Upper lobe of left lung (tissue), 6 donors: Measurements from ENCODE around the gene SH2B3. TPM values are rescaled to one million over a fixed set of nuclear protein-coding genes. Genes with fewer than 3 reads are reported as not detected.
A peak's percentile ranks its signal among the peaks of the same experiment; 100 is the strongest.
"Not testable (repeated sequence)": the region's sequence is repeated elsewhere in the genome, so short reads cannot be mapped to it uniquely, and the experiment has no call there.

Experiments used
- ATAC-seq, 2 donors: fragments of 200-7000 bp; cut with Tn5 transposase; one replicate each; pipeline ENCODE4 v1.9.1; 2022; ENCODE audit warnings: mild to moderate bottlenecking in 2 of 2, moderate library complexity in 2 of 2; ENCODE audit not compliant: low FRiP score in 2 of 2
- DNase-seq, 2 donors: peaks; one replicate each; pipeline ENCODE4 v3.0.0-alpha.2; 2019 to 2020
- H3K27ac ChIP-seq, 4 donors: fragments of 200-600 bp; sonication (generic); one replicate each; pipeline ENCODE4 v1.5.1; 2016 to 2019
- H3K27me3 ChIP-seq, 4 donors: fragments of 200-600 bp; sonication (generic); one replicate each; pipeline ENCODE4 v1.5.1; 2017 to 2019
- H3K36me3 ChIP-seq, 4 donors: fragments of 200-600 bp; sonication (generic); one replicate each; pipeline ENCODE4 v1.5.1; 2016 to 2019
- H3K4me1 ChIP-seq, 4 donors: fragments of 200-600 bp; sonication (generic); one replicate each; pipeline ENCODE4 v1.5.1; 2018 to 2019
- H3K4me3 ChIP-seq, 4 donors: fragments of 200-600 bp; sonication (generic); one replicate each; pipeline ENCODE4 v1.5.1; 2017 to 2019; ENCODE audit warnings: mild to moderate bottlenecking in 2 of 4, moderate library complexity in 1 of 4
- H3K9me3 ChIP-seq, 4 donors: fragments of 200-600 bp; sonication (generic); one replicate each; pipeline ENCODE4 v1.5.1; 2018 to 2019
- EP300 ChIP-seq, 4 donors: sonication (generic); formaldehyde crosslinking; IDR thresholded peaks; one replicate each; pipeline ENCODE4 v1.5.1; 2017; ENCODE audit warnings: antibody characterized with exemption in 4 of 4, control low read depth in 2 of 4
- POLR2A ChIP-seq, 4 donors: fragments of 450-650 bp; IDR thresholded peaks; one replicate each; pipeline ENCODE4 v1.5.1; 2016 to 2017; ENCODE audit warnings: antibody characterized with exemption in 4 of 4, mild to moderate bottlenecking in 2 of 4
- POLR2AphosphoS5 ChIP-seq, 2 donors: sonication (generic); formaldehyde crosslinking; IDR thresholded peaks; one replicate each; pipeline ENCODE4 v1.5.1; 2017; ENCODE audit warnings: antibody characterized with exemption in 2 of 2
- WGBS, 2 donors: methylation state at CpG; one replicate each; pipeline ENCODE4 v1.1.5; 2017 to 2018; 5-methylcytosine and 5-hydroxymethylcytosine counted together
- total RNA-seq, 6 donors: library from RNA; depleted of rRNA in 4 of 6; stranded (reverse); fragments of >200 nt in 4 of 6; gene quantifications; one replicate each; pipeline versions ENCODE4 v1.1.0 to v1.2.1, GENCODE V29; 2016 to 2021
- TF ChIP-seq, protein P1 (sequence below), 6 experiments: fragments of 450-650 bp in 4 of 6; fragments of 200-600 bp in 2 of 6; sonication (generic) in 2 of 6; IDR thresholded peaks; one replicate each; pipeline ENCODE4 v1.5.1; 2016 to 2019; ENCODE audit warnings: antibody characterized with exemption in 6 of 6
- donor health status: DM: no; HTN: no; CAD: no; lungs with moderate emphysema.
- donor health status: DM: no; HTN: yes; CAD: no; lungs with severe emphysema.

SH2B3 gene
- total RNA-seq, 6 donors from 2014 or later, result 24.8 to 128 (median 52.5) TPM

DNA sequence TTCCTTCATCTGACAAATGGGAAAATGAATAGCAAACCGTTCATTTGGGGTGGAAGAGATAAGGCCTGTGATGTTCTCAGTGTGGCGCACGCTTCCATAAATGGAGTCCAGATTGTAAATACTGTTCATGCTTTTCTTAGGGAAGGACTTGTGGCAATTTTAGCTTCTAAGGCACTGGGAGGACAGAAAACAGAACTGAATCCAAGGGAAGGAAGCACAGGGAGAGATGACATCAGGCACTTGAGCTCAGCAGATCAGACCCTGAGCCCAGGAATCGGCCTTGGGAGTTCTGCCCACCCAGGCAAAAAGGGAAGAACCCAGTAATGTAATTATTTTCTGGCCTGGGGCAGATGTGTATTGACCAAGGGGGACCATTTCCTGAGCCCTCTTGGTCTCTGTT is 7.2 kb upstream of the SH2B3 start:
- TF ChIP-seq POLR2A (IDR thresholded peaks at IDR 0.05), result no peak
- TF ChIP-seq, protein P1, sequence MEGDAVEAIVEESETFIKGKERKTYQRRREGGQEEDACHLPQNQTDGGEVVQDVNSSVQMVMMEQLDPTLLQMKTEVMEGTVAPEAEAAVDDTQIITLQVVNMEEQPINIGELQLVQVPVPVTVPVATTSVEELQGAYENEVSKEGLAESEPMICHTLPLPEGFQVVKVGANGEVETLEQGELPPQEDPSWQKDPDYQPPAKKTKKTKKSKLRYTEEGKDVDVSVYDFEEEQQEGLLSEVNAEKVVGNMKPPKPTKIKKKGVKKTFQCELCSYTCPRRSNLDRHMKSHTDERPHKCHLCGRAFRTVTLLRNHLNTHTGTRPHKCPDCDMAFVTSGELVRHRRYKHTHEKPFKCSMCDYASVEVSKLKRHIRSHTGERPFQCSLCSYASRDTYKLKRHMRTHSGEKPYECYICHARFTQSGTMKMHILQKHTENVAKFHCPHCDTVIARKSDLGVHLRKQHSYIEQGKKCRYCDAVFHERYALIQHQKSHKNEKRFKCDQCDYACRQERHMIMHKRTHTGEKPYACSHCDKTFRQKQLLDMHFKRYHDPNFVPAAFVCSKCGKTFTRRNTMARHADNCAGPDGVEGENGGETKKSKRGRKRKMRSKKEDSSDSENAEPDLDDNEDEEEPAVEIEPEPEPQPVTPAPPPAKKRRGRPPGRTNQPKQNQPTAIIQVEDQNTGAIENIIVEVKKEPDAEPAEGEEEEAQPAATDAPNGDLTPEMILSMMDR (IDR thresholded peaks at IDR 0.05), result no peak
- no peaks in the 10 kb centered on the region for H3K36me3 ChIP-seq
- 76% methylated on average over 4 of the region's 4 CpGs for WGBS, 2 donors
- ATAC-seq (peak in 1 of 2 donors; percentile 60), DNase-seq (peak in 1 of 2 donors; percentile 45)
- H3K9me3 ChIP-seq, result no peaks in the 10 kb centered on the region
- H3K4me1 ChIP-seq, result peaks cover 13 to 42% (median 29%) of the 10 kb centered on the region in 4 donors
- H3K27ac ChIP-seq, result peak overlapping the region in 3 of 4 donors; percentile 24 to 74 (median 67)
- no peaks in the 10 kb centered on the region for H3K27me3 ChIP-seq
- no peak overlapping the region for H3K4me3 ChIP-seq

DNA sequence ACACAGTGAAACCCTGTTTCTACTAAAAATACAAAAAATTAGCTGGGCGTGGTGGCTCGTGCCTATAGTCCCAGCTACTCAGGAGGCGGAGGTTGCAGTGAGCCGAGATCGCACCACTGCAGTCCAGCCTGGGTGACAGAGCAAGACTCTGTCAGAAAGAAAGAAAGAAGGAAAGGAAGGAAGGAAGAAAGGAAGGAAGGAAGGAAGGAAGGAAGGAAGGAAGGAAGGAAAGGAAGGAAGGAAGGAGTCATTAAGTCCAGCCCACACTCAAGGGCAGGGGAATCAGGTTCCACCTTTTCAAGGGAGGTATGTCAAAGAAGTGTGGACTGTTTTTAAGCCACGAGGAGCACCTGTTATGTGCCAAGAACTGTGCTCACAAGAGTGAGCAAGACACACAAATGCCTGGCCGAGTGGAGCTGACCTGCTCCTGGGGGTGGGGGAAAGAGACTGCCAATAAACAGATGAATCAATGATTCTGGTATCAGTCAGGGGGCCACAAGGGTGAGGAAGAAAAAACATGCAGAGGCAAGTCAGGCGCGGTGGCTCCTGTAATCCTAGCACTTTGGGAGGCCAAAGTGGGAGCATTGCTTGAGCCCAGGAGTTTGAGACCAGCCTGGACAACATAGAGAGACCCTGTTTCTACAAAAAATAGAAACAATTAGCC is 5.8 kb upstream of the SH2B3 start:
- not testable (repeated sequence) for H3K27me3 ChIP-seq, H3K9me3 ChIP-seq, DNase-seq, H3K4me3 ChIP-seq, ATAC-seq, H3K36me3 ChIP-seq
- 83 to 85% methylated on average over 9 of the region's 9 CpGs for WGBS, 2 donors
- H3K27ac ChIP-seq, result peak overlapping the region in 2 of 4 donors; percentile 16 to 67
- peaks cover 26 to 48% (median 38%) of the 10 kb centered on the region in 4 donors for H3K4me1 ChIP-seq

DNA sequence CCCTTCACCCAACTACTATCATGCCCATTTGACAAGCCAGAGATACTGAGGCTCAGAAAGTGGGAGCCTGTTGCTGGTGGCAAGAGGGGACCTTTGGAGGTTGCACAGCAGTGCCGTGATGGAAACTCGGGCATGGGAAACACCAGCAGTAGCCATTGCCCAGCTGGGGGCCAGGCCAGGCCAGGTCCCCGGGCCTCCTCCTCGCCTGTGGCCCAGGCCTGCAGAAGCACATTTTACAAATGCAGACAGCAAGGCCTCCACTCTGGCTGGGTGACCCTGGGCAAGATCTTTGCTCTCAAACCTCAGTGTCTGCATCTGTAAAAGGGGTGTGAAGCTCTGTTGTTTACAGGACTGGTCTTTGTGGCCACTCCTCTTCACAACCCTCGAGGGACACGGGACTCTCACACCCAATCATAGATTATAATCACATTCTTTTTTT is 4.5 kb upstream of the SH2B3 start:
- 82 to 85% methylated on average over 6 of the region's 6 CpGs for WGBS, 2 donors
- H3K27me3 ChIP-seq, result no peaks in the 10 kb centered on the region
- ATAC-seq (no peak), DNase-seq (no peak)
- TF ChIP-seq EP300 (IDR thresholded peaks at IDR 0.05), result no peak
- TF ChIP-seq POLR2AphosphoS5 (IDR thresholded peaks at IDR 0.05), result no peak
- TF ChIP-seq, protein P1 (IDR thresholded peaks at IDR 0.05), result no peak
- no peak for TF ChIP-seq POLR2A (IDR thresholded peaks at IDR 0.05)
- no peaks in the 10 kb centered on the region for H3K36me3 ChIP-seq
- no peak overlapping the region for H3K27ac ChIP-seq
- peaks cover 28 to 52% (median 41%) of the 10 kb centered on the region in 4 donors for H3K4me1 ChIP-seq
- H3K4me3 ChIP-seq, result no peak overlapping the region
- no peaks in the 10 kb centered on the region for H3K9me3 ChIP-seq

DNA sequence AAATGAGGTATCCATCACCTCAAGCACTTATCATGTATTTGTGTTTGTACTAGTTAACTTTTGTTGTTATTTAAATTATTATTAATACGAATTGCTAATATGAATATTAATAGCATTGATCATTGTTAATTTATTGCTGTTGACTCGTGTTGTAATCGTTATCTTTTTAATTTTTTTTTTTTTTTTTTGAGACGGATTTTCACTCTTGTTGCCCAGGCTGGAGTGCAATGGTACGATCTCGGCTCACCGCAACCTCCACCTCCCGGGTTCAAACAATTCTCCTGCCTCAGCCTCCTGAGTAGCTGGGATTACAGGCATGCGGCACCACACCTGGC is 3.3 kb upstream of the SH2B3 start:
- not testable (repeated sequence) for DNase-seq, H3K9me3 ChIP-seq, ATAC-seq, H3K27me3 ChIP-seq, H3K36me3 ChIP-seq
- Histone ChIP-seq H3K4me1 (peaks cover 29 to 50% (median 43%) of the 10 kb centered on the region in 4 donors), H3K27ac (peak overlapping the region; percentile 91 to 96 (median 93)), H3K4me3 (peak overlapping the region in 1 of 4 donors; percentile 28)
- WGBS, 2 donors, result 76 to 81% methylated on average over 9 of the region's 9 CpGs

DNA sequence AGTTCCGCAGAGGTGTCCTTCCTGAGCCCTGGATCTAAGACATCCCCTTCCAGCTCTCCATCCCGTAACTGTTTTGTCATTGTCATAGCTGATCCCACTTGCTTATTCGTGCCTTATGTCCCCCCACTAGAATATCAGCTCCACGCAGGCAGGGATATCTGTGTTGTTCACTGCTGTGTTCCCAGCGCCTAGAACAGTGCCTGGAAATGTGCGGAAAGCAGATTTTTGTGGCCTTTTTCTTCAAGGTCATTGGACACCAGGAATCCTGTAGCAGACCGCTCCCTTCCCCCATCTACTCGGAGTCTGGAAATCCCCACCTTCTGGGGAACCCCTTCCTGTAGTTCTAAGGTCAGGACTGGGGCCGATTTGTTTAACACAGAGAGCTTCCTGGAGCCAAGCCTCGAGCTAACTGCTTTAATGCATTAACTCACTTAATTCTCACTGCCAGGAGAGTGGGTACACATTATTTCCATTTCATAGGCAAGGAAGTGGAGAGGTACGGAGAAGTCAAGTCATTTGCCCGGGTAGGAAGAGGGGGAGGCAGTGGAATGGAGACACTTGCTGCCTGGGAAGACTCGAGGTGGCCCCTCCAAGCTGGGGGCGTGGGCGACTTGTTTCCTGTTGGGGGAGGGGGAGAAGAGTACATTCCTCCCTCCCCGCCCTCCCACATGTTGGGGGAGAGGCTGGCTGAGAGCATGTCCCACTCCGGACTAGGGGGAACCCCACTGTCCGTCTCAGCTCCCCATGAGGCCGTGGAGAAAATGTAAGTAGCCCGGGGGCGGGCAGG is 1.2 kb upstream of the SH2B3 start:
- no peaks in the 10 kb centered on the region for H3K9me3 ChIP-seq
- H3K4me3 ChIP-seq, result peak overlapping the region; percentile 8 to 97 (median 87)
- DNase-seq (peak in 1 of 2 donors; percentile 48), ATAC-seq (no peak)
- TF ChIP-seq POLR2AphosphoS5 (IDR thresholded peaks at IDR 0.05) (no peak), POLR2A (IDR thresholded peaks at IDR 0.05) (no peak), EP300 (IDR thresholded peaks at IDR 0.05) (no peak)
- TF ChIP-seq, protein P1 (IDR thresholded peaks at IDR 0.05), result no peak
- H3K27me3 ChIP-seq, result no peaks in the 10 kb centered on the region
- H3K27ac ChIP-seq, result peak overlapping the region; percentile 91 to 96 (median 93)
- H3K4me1 ChIP-seq, result peaks cover 48 to 62% (median 61%) of the 10 kb centered on the region in 4 donors
- WGBS, 2 donors, result 27% methylated on average over 17 to 21 of the region's 21 CpGs
- no peaks in the 10 kb centered on the region for H3K36me3 ChIP-seq
